NT2/D1 (cell line): ENCODE results near the gene TGFBR2.

Source experiments
- DNase-seq: peaks from one replicate; pipeline ENCODE4 v3.0.0-alpha.2; 2011; ENCODE audit warnings: low read depth, low spot score
- H3K27me3 ChIP-seq: 2 replicates; pipeline ENCODE4 v1.6.0; 2011; ENCODE audit warnings: mild to moderate bottlenecking; ENCODE audit not compliant: insufficient read length, insufficient read depth
- H3K36me3 ChIP-seq: 2 replicates; pipeline ENCODE4 v1.6.1; 2011; ENCODE audit warnings: mild to moderate bottlenecking, low read length, mixed read lengths; ENCODE audit not compliant: insufficient read depth, insufficient read length
- H3K4me1 ChIP-seq: 2 replicates; pipeline ENCODE4 v1.5.1; 2011; ENCODE audit not compliant: insufficient read depth, insufficient read length
- H3K4me3 ChIP-seq: 2 replicates; pipeline ENCODE4 v1.5.1; 2011; ENCODE audit warnings: low read depth; ENCODE audit not compliant: insufficient read length
- H3K9ac ChIP-seq: 2 replicates; pipeline ENCODE4 v1.6.0; 2011; ENCODE audit warnings: low read depth; ENCODE audit not compliant: insufficient read length
- H3K9me3 ChIP-seq: 2 replicates; pipeline ENCODE4 v1.5.1; 2011; ENCODE audit warnings: mild to moderate bottlenecking, low read length; ENCODE audit not compliant: insufficient read depth
- SUZ12 ChIP-seq: IDR thresholded peaks from 2 replicates; pipeline ENCODE4 v1.6.1; 2011; ENCODE audit not compliant: insufficient read length, insufficient read depth; ENCODE audit errors: extremely low read depth
- YY1 ChIP-seq: IDR thresholded peaks from 2 replicates; pipeline ENCODE4 v1.6.1; 2011; ENCODE audit not compliant: insufficient read length, insufficient read depth
- ZNF274 ChIP-seq: IDR thresholded peaks from 2 replicates; pipeline ENCODE4 v1.6.1; 2011; ENCODE audit warnings: mild to moderate bottlenecking, low read depth, low read length

The TGFBR2 gene

DNA sequence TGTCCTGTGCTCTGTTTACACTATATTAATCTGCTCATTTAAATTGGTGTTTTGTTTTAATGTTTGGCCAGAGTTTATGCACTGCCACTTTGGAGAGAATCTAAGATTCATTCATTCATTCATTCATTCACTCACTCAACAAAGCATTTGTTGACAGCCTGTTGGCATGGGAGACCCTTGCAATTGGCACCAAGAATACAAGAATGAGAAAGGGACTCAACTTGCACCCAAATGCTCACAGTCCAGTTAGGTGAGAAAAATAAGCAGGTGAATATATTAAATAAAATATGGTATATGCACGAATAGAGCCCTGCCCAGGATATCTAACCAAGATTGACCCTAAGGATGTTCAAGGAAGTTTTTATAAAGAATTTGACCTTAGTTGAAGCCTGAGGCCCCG, 80.4 kb downstream of the TGFBR2 start:
- H3K9ac ChIP-seq: no peak overlapping the region
- H3K36me3 ChIP-seq: peaks cover 34% of the 10 kb centered on the region
- no peaks in the 10 kb centered on the region for H3K27me3 ChIP-seq
- H3K4me3 ChIP-seq: no peak overlapping the region
- no peaks in the 10 kb centered on the region for H3K9me3 ChIP-seq
- DNase-seq: no peak
- H3K4me1 ChIP-seq: no peaks in the 10 kb centered on the region
- TF ChIP-seq ZNF274: no peak
- no peak for TF ChIP-seq SUZ12
- no peak for TF ChIP-seq YY1

DNA sequence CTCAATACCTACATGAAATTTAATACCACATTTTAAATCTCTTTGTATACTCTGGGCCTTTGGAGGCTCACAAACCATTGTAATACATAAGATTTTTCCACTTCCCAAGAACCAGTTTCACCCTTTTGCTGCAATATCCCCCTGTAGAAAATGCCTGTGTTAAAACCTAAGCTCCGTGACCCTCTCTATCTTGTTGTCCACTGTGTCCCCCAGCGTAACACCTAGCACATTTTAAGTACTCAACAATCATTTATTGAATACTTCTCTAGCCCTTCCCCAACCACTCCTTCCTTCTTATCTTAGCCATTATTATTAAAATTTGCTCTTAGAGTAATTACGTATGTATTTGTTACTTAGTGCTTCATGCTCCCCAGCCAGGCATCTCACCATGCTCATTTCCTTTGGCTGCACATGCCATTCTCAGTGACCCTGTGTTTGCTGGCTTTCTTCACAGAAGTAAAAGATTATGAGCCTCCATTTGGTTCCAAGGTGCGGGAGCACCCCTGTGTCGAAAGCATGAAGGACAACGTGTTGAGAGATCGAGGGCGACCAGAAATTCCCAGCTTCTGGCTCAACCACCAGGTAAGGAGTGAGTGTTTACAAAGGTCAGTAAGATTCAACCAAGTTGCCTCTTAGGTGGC, 81.6 kb downstream of the TGFBR2 start:
- TF ChIP-seq ZNF274 (no peak), YY1 (no peak), SUZ12 (no peak)
- H3K27me3 ChIP-seq: no peaks in the 10 kb centered on the region
- no peak overlapping the region for H3K9ac ChIP-seq
- H3K9me3 ChIP-seq: no peaks in the 10 kb centered on the region
- H3K36me3 ChIP-seq: peaks cover 42% of the 10 kb centered on the region
- H3K4me3 ChIP-seq: no peak overlapping the region
- H3K4me1 ChIP-seq: no peaks in the 10 kb centered on the region
- DNase-seq: no peak

DNA sequence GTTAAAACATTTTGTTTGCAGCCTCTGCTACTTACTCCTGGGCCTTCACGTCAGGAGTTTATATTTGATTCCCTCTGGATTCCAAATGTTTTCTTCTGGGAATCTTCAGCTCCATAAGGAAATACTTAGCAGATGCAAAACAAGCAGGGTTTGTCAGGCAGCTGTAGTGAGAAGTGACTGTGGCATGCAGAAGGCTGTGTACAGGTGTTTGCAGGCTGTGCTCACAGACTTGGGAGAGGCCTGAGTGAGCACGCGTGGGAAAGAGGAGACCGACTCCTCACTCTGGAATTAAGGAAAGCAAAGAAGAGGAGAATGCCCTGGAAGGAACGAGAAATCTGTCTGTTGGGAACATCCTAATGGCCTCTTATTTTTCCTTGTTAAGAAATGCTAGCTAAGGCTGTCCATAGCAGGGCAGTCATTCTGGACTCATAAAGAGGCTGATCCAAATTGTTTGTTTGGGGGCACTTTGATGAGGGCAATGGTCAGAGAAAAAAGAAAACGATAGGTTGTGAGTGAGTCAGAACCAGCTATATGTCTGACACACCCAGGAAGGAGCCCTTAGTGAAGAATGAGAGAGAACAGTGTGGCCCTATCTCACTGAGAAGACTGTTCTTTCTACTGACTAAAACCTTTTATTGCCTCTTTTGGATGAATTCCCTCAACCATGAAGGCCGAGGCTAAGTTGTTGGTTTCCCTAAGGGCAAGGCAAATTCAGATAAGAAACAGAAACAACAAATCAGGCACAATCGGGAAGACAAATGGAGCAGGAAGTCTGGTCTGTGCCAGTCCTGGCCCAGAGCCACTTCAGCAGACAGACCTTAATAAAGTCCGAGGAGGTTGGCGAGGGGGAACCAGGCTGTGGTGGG, 82.6 kb downstream of the TGFBR2 start:
- H3K9ac ChIP-seq: no peak overlapping the region
- H3K4me3 ChIP-seq: no peak overlapping the region
- H3K9me3 ChIP-seq: no peaks in the 10 kb centered on the region
- H3K36me3 ChIP-seq: peaks cover 42% of the 10 kb centered on the region
- no peaks in the 10 kb centered on the region for H3K4me1 ChIP-seq
- H3K27me3 ChIP-seq: no peaks in the 10 kb centered on the region
- no peak for DNase-seq
- TF ChIP-seq SUZ12: no peak
- no peak for TF ChIP-seq ZNF274
- TF ChIP-seq YY1: no peak

DNA sequence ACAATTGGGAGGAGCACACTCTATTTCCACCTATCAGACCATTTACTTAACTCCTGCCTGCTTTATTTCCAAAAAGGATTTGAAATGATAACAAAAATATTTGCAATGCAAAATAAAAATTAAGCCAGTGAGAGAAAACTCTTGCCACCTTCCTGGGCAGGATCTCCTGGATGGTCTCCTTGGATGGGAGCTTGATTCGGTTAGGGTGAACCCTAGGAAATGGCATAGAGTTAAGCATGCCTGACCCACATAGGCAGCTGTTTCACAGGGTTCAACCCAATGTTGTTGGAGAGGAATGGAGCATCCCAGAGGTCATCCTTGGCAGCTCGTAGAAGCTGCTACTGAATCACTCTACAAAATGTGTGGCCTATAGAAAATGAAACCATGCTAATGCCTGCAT, 83.8 kb downstream of the TGFBR2 start:
- H3K4me3 ChIP-seq: no peak overlapping the region
- H3K36me3 ChIP-seq: peaks cover 42% of the 10 kb centered on the region
- no peaks in the 10 kb centered on the region for H3K9me3 ChIP-seq
- no peak overlapping the region for H3K9ac ChIP-seq
- no peaks in the 10 kb centered on the region for H3K27me3 ChIP-seq
- peaks cover under 1% of the 10 kb centered on the region for H3K4me1 ChIP-seq
- DNase-seq: no peak
- TF ChIP-seq SUZ12: no peak
- no peak for TF ChIP-seq ZNF274
- no peak for TF ChIP-seq YY1

DNA sequence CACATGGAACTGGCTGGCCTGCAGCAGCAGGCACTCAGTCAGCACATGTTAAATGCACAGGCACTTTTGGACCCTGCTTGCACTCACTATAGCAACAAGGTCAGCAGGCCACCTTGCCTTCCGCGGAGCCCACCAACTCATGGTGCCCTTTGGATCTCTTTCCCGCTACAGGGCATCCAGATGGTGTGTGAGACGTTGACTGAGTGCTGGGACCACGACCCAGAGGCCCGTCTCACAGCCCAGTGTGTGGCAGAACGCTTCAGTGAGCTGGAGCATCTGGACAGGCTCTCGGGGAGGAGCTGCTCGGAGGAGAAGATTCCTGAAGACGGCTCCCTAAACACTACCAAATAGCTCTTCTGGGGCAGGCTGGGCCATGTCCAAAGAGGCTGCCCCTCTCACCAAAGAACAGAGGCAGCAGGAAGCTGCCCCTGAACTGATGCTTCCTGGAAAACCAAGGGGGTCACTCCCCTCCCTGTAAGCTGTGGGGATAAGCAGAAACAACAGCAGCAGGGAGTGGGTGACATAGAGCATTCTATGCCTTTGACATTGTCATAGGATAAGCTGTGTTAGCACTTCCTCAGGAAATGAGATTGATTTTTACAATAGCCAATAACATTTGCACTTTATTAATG, 85.0 kb downstream of the TGFBR2 start:
- H3K9ac ChIP-seq: no peak overlapping the region
- H3K4me3 ChIP-seq: no peak overlapping the region
- peaks cover 42% of the 10 kb centered on the region for H3K36me3 ChIP-seq
- no peaks in the 10 kb centered on the region for H3K9me3 ChIP-seq
- H3K27me3 ChIP-seq: no peaks in the 10 kb centered on the region
- DNase-seq: no peak
- peaks cover 4% of the 10 kb centered on the region for H3K4me1 ChIP-seq
- TF ChIP-seq ZNF274: no peak
- TF ChIP-seq SUZ12: no peak
- TF ChIP-seq YY1: no peak

DNA sequence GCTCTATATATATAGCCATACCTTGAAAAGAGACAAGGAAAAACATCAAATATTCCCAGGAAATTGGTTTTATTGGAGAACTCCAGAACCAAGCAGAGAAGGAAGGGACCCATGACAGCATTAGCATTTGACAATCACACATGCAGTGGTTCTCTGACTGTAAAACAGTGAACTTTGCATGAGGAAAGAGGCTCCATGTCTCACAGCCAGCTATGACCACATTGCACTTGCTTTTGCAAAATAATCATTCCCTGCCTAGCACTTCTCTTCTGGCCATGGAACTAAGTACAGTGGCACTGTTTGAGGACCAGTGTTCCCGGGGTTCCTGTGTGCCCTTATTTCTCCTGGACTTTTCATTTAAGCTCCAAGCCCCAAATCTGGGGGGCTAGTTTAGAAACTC, 85.5 kb downstream of the TGFBR2 start:
- Histone ChIP-seq H3K4me1 (peaks cover 7% of the 10 kb centered on the region), H3K4me3 (no peak overlapping the region), H3K9me3 (no peaks in the 10 kb centered on the region), H3K9ac (no peak overlapping the region), H3K27me3 (no peaks in the 10 kb centered on the region), H3K36me3 (peaks cover 39% of the 10 kb centered on the region)
- no peak for TF ChIP-seq ZNF274
- no peak for TF ChIP-seq SUZ12
- TF ChIP-seq YY1: no peak
- DNase-seq: no peak

DNA sequence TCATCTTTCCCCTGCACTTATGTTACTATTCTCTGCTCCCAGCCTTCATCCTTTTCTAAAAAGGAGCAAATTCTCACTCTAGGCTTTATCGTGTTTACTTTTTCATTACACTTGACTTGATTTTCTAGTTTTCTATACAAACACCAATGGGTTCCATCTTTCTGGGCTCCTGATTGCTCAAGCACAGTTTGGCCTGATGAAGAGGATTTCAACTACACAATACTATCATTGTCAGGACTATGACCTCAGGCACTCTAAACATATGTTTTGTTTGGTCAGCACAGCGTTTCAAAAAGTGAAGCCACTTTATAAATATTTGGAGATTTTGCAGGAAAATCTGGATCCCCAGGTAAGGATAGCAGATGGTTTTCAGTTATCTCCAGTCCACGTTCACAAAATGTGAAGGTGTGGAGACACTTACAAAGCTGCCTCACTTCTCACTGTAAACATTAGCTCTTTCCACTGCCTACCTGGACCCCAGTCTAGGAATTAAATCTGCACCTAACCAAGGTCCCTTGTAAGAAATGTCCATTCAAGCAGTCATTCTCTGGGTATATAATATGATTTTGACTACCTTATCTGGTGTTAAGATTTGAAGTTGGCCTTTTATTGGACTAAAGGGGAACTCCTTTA, 86.2 kb downstream of the TGFBR2 start:
- peaks cover 39% of the 10 kb centered on the region for H3K36me3 ChIP-seq
- no peak overlapping the region for H3K4me3 ChIP-seq
- TF ChIP-seq ZNF274 (no peak), SUZ12 (no peak)
- no peak overlapping the region for H3K9ac ChIP-seq
- peaks cover 7% of the 10 kb centered on the region for H3K4me1 ChIP-seq
- no peaks in the 10 kb centered on the region for H3K27me3 ChIP-seq
- no peak for DNase-seq
- H3K9me3 ChIP-seq: no peaks in the 10 kb centered on the region
